Effector memory CD4-positive, alpha-beta T cell (primary cell): ENCODE results near the gene FARP1.

Experiments used
- DNase-seq, 3 donors: peaks; one replicate each; pipeline ENCODE4 v3.0.0-alpha.2; 2020
- H3K27ac ChIP-seq: 2 replicates; pipeline ENCODE4 v1.7.0; 2013; ENCODE audit warnings: mild to moderate bottlenecking, low read length, moderate library complexity; ENCODE audit not compliant: insufficient read depth, poor library complexity, severe bottlenecking
- H3K27me3 ChIP-seq: replicated peaks from 2 replicates; pipeline ENCODE4 v1.7.0; 2013; ENCODE audit warnings: mild to moderate bottlenecking, low read length; ENCODE audit not compliant: insufficient read depth, control insufficient read depth, poor library complexity, severe bottlenecking
- H3K36me3 ChIP-seq: 2 replicates; pipeline ENCODE4 v1.7.0; 2013; ENCODE audit warnings: mild to moderate bottlenecking, low read length, moderate library complexity; ENCODE audit not compliant: control insufficient read depth, insufficient read depth
- H3K4me1 ChIP-seq: 2 replicates; pipeline ENCODE4 v1.7.0; 2013; ENCODE audit warnings: low read length, mild to moderate bottlenecking; ENCODE audit not compliant: control insufficient read depth, insufficient read depth, poor library complexity, severe bottlenecking
- H3K4me3 ChIP-seq: 2 replicates; pipeline ENCODE4 v1.7.0; 2013; ENCODE audit warnings: low read length, low read depth, mild to moderate bottlenecking; ENCODE audit not compliant: insufficient read depth, poor library complexity, severe bottlenecking
- H3K9me3 ChIP-seq: 2 replicates; pipeline ENCODE4 v1.7.0; 2013; ENCODE audit warnings: mild to moderate bottlenecking, low read length, moderate library complexity; ENCODE audit not compliant: control insufficient read depth

The FARP1 gene

GRCh38 chr13:98299966-98300350, 157.1 kb downstream of the FARP1 start:
- Histone ChIP-seq H3K4me3 (no peak overlapping the region), H3K27me3 (no peaks in the 10 kb centered on the region), H3K4me1 (no peaks in the 10 kb centered on the region), H3K27ac (no peak overlapping the region), H3K36me3 (no peaks in the 10 kb centered on the region), H3K9me3 (no peaks in the 10 kb centered on the region)
- DNase-seq, result no peak

GRCh38 chr13:98300956-98301641, 158.2 kb downstream of the FARP1 start:
- Histone ChIP-seq H3K4me3 (no peak overlapping the region), H3K27ac (no peak overlapping the region), H3K27me3 (no peaks in the 10 kb centered on the region), H3K4me1 (no peaks in the 10 kb centered on the region), H3K9me3 (no peaks in the 10 kb centered on the region), H3K36me3 (no peaks in the 10 kb centered on the region)
- DNase-seq, result no peak

- DNase-seq, result no peak
Observed at GRCh38 chr13:98301721-98302120, 158.8 kb downstream of the FARP1 start.

GRCh38 chr13:98303858-98304257, 161.0 kb downstream of the FARP1 start:
- H3K4me3 ChIP-seq, result no peak overlapping the region
- no peaks in the 10 kb centered on the region for H3K4me1 ChIP-seq
- no peak for DNase-seq
- no peaks in the 10 kb centered on the region for H3K36me3 ChIP-seq
- H3K27ac ChIP-seq, result no peak overlapping the region
- H3K27me3 ChIP-seq, result no peaks in the 10 kb centered on the region
- no peaks in the 10 kb centered on the region for H3K9me3 ChIP-seq

More at GRCh38 chr13:98301721-98302120, 158.8 kb downstream of the FARP1 start:
- Histone ChIP-seq H3K4me3 (no peak overlapping the region), H3K4me1 (no peaks in the 10 kb centered on the region), H3K36me3 (no peaks in the 10 kb centered on the region), H3K9me3 (no peaks in the 10 kb centered on the region), H3K27me3 (no peaks in the 10 kb centered on the region), H3K27ac (no peak overlapping the region)

- H3K27me3 ChIP-seq, result no peaks in the 10 kb centered on the region
- no peak overlapping the region for H3K27ac ChIP-seq
- H3K4me1 ChIP-seq, result no peaks in the 10 kb centered on the region
- H3K4me3 ChIP-seq, result no peak overlapping the region
- no peaks in the 10 kb centered on the region for H3K36me3 ChIP-seq
- no peak for DNase-seq
- H3K9me3 ChIP-seq, result no peaks in the 10 kb centered on the region
Observed at GRCh38 chr13:98305670-98306069, 162.8 kb downstream of the FARP1 start.

GRCh38 chr13:98307463-98308085, 164.7 kb downstream of the FARP1 start:
- Histone ChIP-seq H3K9me3 (no peaks in the 10 kb centered on the region), H3K27ac (no peak overlapping the region), H3K36me3 (no peaks in the 10 kb centered on the region), H3K27me3 (no peaks in the 10 kb centered on the region), H3K4me3 (no peak overlapping the region), H3K4me1 (no peaks in the 10 kb centered on the region)
- DNase-seq, result no peak

GRCh38 chr13:98308086-98308911, 165.4 kb downstream of the FARP1 start:
- no peak overlapping the region for H3K27ac ChIP-seq
- no peaks in the 10 kb centered on the region for H3K9me3 ChIP-seq
- H3K36me3 ChIP-seq, result no peaks in the 10 kb centered on the region
- H3K27me3 ChIP-seq, result no peaks in the 10 kb centered on the region
- no peak overlapping the region for H3K4me3 ChIP-seq
- DNase-seq, result no peak
- no peaks in the 10 kb centered on the region for H3K4me1 ChIP-seq

GRCh38 chr13:98309569-98310335, 166.9 kb downstream of the FARP1 start:
- no peak overlapping the region for H3K4me3 ChIP-seq
- no peak for DNase-seq
- no peaks in the 10 kb centered on the region for H3K27me3 ChIP-seq
- H3K9me3 ChIP-seq, result no peaks in the 10 kb centered on the region
- H3K4me1 ChIP-seq, result no peaks in the 10 kb centered on the region
- H3K27ac ChIP-seq, result no peak overlapping the region
- no peaks in the 10 kb centered on the region for H3K36me3 ChIP-seq

GRCh38 chr13:98310485-98311199, 167.7 kb downstream of the FARP1 start:
- H3K27me3 ChIP-seq, result no peaks in the 10 kb centered on the region
- no peak overlapping the region for H3K27ac ChIP-seq
- no peak overlapping the region for H3K4me3 ChIP-seq
- H3K9me3 ChIP-seq, result no peaks in the 10 kb centered on the region
- no peaks in the 10 kb centered on the region for H3K4me1 ChIP-seq
- DNase-seq, result no peak
- H3K36me3 ChIP-seq, result no peaks in the 10 kb centered on the region
